ENCODE measurements around the gene PIP5K1C.
"Not testable (repeated sequence)": the region's sequence is repeated elsewhere in the genome, so short reads cannot be mapped to it uniquely, and the experiment has no call there.

Gene PIP5K1C

GRCh38 chr19:3667766-3668165 lies 32.5 kb downstream of the PIP5K1C start:
- H3K4me1 ChIP-seq (ENCODE audit: control insufficient read depth, insufficient read depth, low read depth, low read length) = peaks cover 81% of the 10 kb centered on the region
- DNase-seq = no peak
- H3K36me3 ChIP-seq (ENCODE audit: control insufficient read depth in 1 of 2, insufficient read depth in 2 of 2, low read depth in 1 of 2, low read length in 2 of 2) = peaks cover 25 to 70% of the 10 kb centered on the region in 2 experiments
- H2BK15ac ChIP-seq (ENCODE audit: low read depth, poor library complexity, severe bottlenecking) = no peak overlapping the region
- no peak overlapping the region for H3K14ac ChIP-seq (ENCODE audit: low read length in 2 of 2)
- H3K9ac ChIP-seq (ENCODE audit: low read length) = no peak overlapping the region
- H3K27ac ChIP-seq (ENCODE audit: low read length, poor library complexity, severe bottlenecking) = no peak overlapping the region
- H2BK120ac ChIP-seq (ENCODE audit: low read depth, low read length) = no peak overlapping the region
- no peak overlapping the region for H3K18ac ChIP-seq (ENCODE audit: low read depth in 1 of 2, low read length in 2 of 2)
- H4K91ac ChIP-seq (ENCODE audit: low read length) = no peak overlapping the region
- no peak overlapping the region for H3K4me2 ChIP-seq (ENCODE audit: low read length, poor library complexity, severe bottlenecking)
- H3K27me3 ChIP-seq (ENCODE audit: control insufficient read depth in 1 of 2, insufficient read depth in 1 of 2, low read length in 2 of 2) = no peaks in the 10 kb centered on the region
- H3K23ac ChIP-seq (ENCODE audit: low read length in 2 of 2) = no peak overlapping the region
- H4K8ac ChIP-seq (ENCODE audit: low read length) = no peak overlapping the region
- no peak overlapping the region for H2AFZ ChIP-seq (ENCODE audit: low read depth, low read length)
- no peak overlapping the region for H3K4me3 ChIP-seq (ENCODE audit: insufficient read depth in 1 of 2, low read depth in 1 of 2, low read length in 2 of 2)
- H3K79me1 ChIP-seq (replicated peaks; ENCODE audit: low read length, poor library complexity, severe bottlenecking) = peaks cover 8% of the 10 kb centered on the region
- 95% methylated on average over 15 of the region's 17 CpGs for WGBS
- no peak overlapping the region for H2BK12ac ChIP-seq (ENCODE audit: low read length in 2 of 2)
- no peak overlapping the region for H3K4ac ChIP-seq (ENCODE audit: low read depth in 1 of 2, low read length in 2 of 2)
- peak overlapping the region; percentile 52 for H2AK5ac ChIP-seq (ENCODE audit: low read length, severe bottlenecking)
- H2BK5ac ChIP-seq (ENCODE audit: low read depth, low read length, poor library complexity, severe bottlenecking) = no peak overlapping the region
- H3K9me3 ChIP-seq (ENCODE audit: control insufficient read depth, low read length) = no peaks in the 10 kb centered on the region

GRCh38 chr19:3667037-3667638 lies 33.1 kb downstream of the PIP5K1C start:
- peaks cover 8% of the 10 kb centered on the region for H3K79me1 ChIP-seq (replicated peaks; ENCODE audit: low read length, poor library complexity, severe bottlenecking)
- peaks cover 27 to 76% of the 10 kb centered on the region in 2 experiments for H3K36me3 ChIP-seq (ENCODE audit: control insufficient read depth in 1 of 2, insufficient read depth in 2 of 2, low read depth in 1 of 2, low read length in 2 of 2)
- no peaks in the 10 kb centered on the region for H3K27me3 ChIP-seq (ENCODE audit: control insufficient read depth in 1 of 2, insufficient read depth in 1 of 2, low read length in 2 of 2)
- H4K91ac ChIP-seq (ENCODE audit: low read length) = no peak overlapping the region
- peak overlapping the region; percentile 44 for H2AK5ac ChIP-seq (ENCODE audit: low read length, severe bottlenecking)
- H2BK120ac ChIP-seq (ENCODE audit: low read depth, low read length) = no peak overlapping the region
- no peak overlapping the region for H4K8ac ChIP-seq (ENCODE audit: low read length)
- 90% methylated on average over 17 of the region's 18 CpGs for WGBS
- no peak overlapping the region for H3K4me2 ChIP-seq (ENCODE audit: low read length, poor library complexity, severe bottlenecking)
- H3K9me3 ChIP-seq (ENCODE audit: control insufficient read depth, low read length) = no peaks in the 10 kb centered on the region
- H2BK12ac ChIP-seq (ENCODE audit: low read length in 2 of 2) = no peak overlapping the region
- no peak overlapping the region for H2BK5ac ChIP-seq (ENCODE audit: low read depth, low read length, poor library complexity, severe bottlenecking)
- no peak overlapping the region for H3K23ac ChIP-seq (ENCODE audit: low read length in 2 of 2)
- H2AFZ ChIP-seq (ENCODE audit: low read depth, low read length) = no peak overlapping the region
- no peak overlapping the region for H3K4ac ChIP-seq (ENCODE audit: low read depth in 1 of 2, low read length in 2 of 2)
- H2BK15ac ChIP-seq (ENCODE audit: low read depth, poor library complexity, severe bottlenecking) = no peak overlapping the region
- no peak for DNase-seq
- no peak overlapping the region for H3K14ac ChIP-seq (ENCODE audit: low read length in 2 of 2)
- H3K4me3 ChIP-seq (ENCODE audit: insufficient read depth in 1 of 2, low read depth in 1 of 2, low read length in 2 of 2) = no peak overlapping the region
- H3K9ac ChIP-seq (ENCODE audit: low read length) = no peak overlapping the region
- no peak overlapping the region for H3K27ac ChIP-seq (ENCODE audit: low read length, poor library complexity, severe bottlenecking)
- no peak overlapping the region for H3K18ac ChIP-seq (ENCODE audit: low read depth in 1 of 2, low read length in 2 of 2)
- H3K4me1 ChIP-seq (ENCODE audit: control insufficient read depth, insufficient read depth, low read depth, low read length) = peaks cover 75% of the 10 kb centered on the region

- H3K9me3 ChIP-seq (ENCODE audit: control insufficient read depth, low read length); DNase-seq; H2BK120ac ChIP-seq (ENCODE audit: low read depth, low read length); H3K14ac ChIP-seq (ENCODE audit: low read length in 2 of 2); H3K4me2 ChIP-seq (ENCODE audit: low read length, poor library complexity, severe bottlenecking); H4K8ac ChIP-seq (ENCODE audit: low read length); H3K27ac ChIP-seq (ENCODE audit: low read length, poor library complexity, severe bottlenecking); H2AFZ ChIP-seq (ENCODE audit: low read depth, low read length); H2AK5ac ChIP-seq (ENCODE audit: low read length, severe bottlenecking); H3K4me3 ChIP-seq (ENCODE audit: insufficient read depth in 1 of 2, low read depth in 1 of 2, low read length in 2 of 2); H3K4ac ChIP-seq (ENCODE audit: low read depth in 1 of 2, low read length in 2 of 2); H4K91ac ChIP-seq (ENCODE audit: low read length); H3K18ac ChIP-seq (ENCODE audit: low read depth in 1 of 2, low read length in 2 of 2); H3K9ac ChIP-seq (ENCODE audit: low read length); H2BK5ac ChIP-seq (ENCODE audit: low read depth, low read length, poor library complexity, severe bottlenecking); H3K23ac ChIP-seq (ENCODE audit: low read length in 2 of 2); H2BK15ac ChIP-seq (ENCODE audit: low read depth, poor library complexity, severe bottlenecking); H2BK12ac ChIP-seq (ENCODE audit: low read length in 2 of 2); H3K27me3 ChIP-seq (ENCODE audit: control insufficient read depth in 1 of 2, insufficient read depth in 1 of 2, low read length in 2 of 2): not testable (repeated sequence)
- 95% methylated on average over 14 of the region's 14 CpGs for WGBS
- peaks cover 69% of the 10 kb centered on the region for H3K4me1 ChIP-seq (ENCODE audit: control insufficient read depth, insufficient read depth, low read depth, low read length)
- peaks cover 14% of the 10 kb centered on the region for H3K79me1 ChIP-seq (replicated peaks; ENCODE audit: low read length, poor library complexity, severe bottlenecking)
- H3K36me3 ChIP-seq (ENCODE audit: control insufficient read depth in 1 of 2, insufficient read depth in 2 of 2, low read depth in 1 of 2, low read length in 2 of 2) = peaks cover 32 to 82% of the 10 kb centered on the region in 2 experiments
Observed at GRCh38 chr19:3666545-3666856, 33.8 kb downstream of the PIP5K1C start.

- Histone ChIP-seq H3K36me3 (ENCODE audit: control insufficient read depth in 1 of 2, insufficient read depth in 2 of 2, low read depth in 1 of 2, low read length in 2 of 2) (peaks cover 38 to 84% of the 10 kb centered on the region in 2 experiments), H2AK5ac (ENCODE audit: low read length, severe bottlenecking) (peak overlapping the region; percentile 63), H2BK5ac (ENCODE audit: low read depth, low read length, poor library complexity, severe bottlenecking) (no peak overlapping the region), H4K8ac (ENCODE audit: low read length) (peak overlapping the region; percentile 62), H2BK120ac (ENCODE audit: low read depth, low read length) (no peak overlapping the region), H3K27me3 (ENCODE audit: control insufficient read depth in 1 of 2, insufficient read depth in 1 of 2, low read length in 2 of 2) (no peaks in the 10 kb centered on the region), H2AFZ (ENCODE audit: low read depth, low read length) (no peak overlapping the region), H3K23ac (ENCODE audit: low read length in 2 of 2) (no peak overlapping the region), H3K9me3 (ENCODE audit: control insufficient read depth, low read length) (no peaks in the 10 kb centered on the region), H2BK12ac (ENCODE audit: low read length in 2 of 2) (peak overlapping the region in 1 of 2 experiments; percentile 6), H3K4me1 (ENCODE audit: control insufficient read depth, insufficient read depth, low read depth, low read length) (peaks cover 63% of the 10 kb centered on the region), H3K14ac (ENCODE audit: low read length in 2 of 2) (no peak overlapping the region), H2BK15ac (ENCODE audit: low read depth, poor library complexity, severe bottlenecking) (no peak overlapping the region), H3K27ac (ENCODE audit: low read length, poor library complexity, severe bottlenecking) (no peak overlapping the region), H3K4me3 (ENCODE audit: insufficient read depth in 1 of 2, low read depth in 1 of 2, low read length in 2 of 2) (no peak overlapping the region), H3K9ac (ENCODE audit: low read length) (no peak overlapping the region), H3K18ac (ENCODE audit: low read depth in 1 of 2, low read length in 2 of 2) (no peak overlapping the region), H3K4ac (ENCODE audit: low read depth in 1 of 2, low read length in 2 of 2) (no peak overlapping the region), H4K91ac (ENCODE audit: low read length) (no peak overlapping the region), H3K4me2 (ENCODE audit: low read length, poor library complexity, severe bottlenecking) (no peak overlapping the region), H3K79me1 (replicated peaks; ENCODE audit: low read length, poor library complexity, severe bottlenecking) (peaks cover 14% of the 10 kb centered on the region)
- peak; percentile 36 for DNase-seq
- 55% methylated on average over 37 of the region's 40 CpGs for WGBS
Observed at GRCh38 chr19:3665681-3666544, 34.4 kb downstream of the PIP5K1C start.

Data from mesenchymal stem cell (in vitro differentiated cells and primary cell).